Trophoblast cell (in vitro differentiated cells and primary cell): ENCODE measurements around the gene INSYN2B.

Source experiments
- DNase-seq, 2 donors: peaks; one replicate each; pipeline ENCODE4 v3.0.0-alpha.2; 2016
- H2AFZ ChIP-seq: 2 replicates; pipeline ENCODE4 v1.6.1; 2013; ENCODE audit warnings: low read length, moderate library complexity, mild to moderate bottlenecking; ENCODE audit not compliant: insufficient read depth, poor library complexity
- H2AK5ac ChIP-seq: 2 replicates; pipeline ENCODE4 v1.6.1; 2013; ENCODE audit warnings: mild to moderate bottlenecking, low read length
- H2BK120ac ChIP-seq: 2 replicates; pipeline ENCODE4 v1.6.1; 2013; ENCODE audit warnings: low read length, mild to moderate bottlenecking, moderate library complexity; ENCODE audit not compliant: insufficient read depth, poor library complexity
- H2BK12ac ChIP-seq: 2 replicates; pipeline ENCODE4 v1.6.1; 2013; ENCODE audit warnings: mild to moderate bottlenecking, low read length, moderate library complexity
- H2BK5ac ChIP-seq: 2 replicates; pipeline ENCODE4 v1.6.1; 2013; ENCODE audit warnings: low read length, low read depth, moderate library complexity, mild to moderate bottlenecking; ENCODE audit not compliant: poor library complexity
- H3K14ac ChIP-seq: 2 replicates; pipeline ENCODE4 v1.6.1; 2013; ENCODE audit warnings: mild to moderate bottlenecking, low read length
- H3K18ac ChIP-seq: 2 replicates; pipeline ENCODE4 v1.6.1; 2013; ENCODE audit warnings: mild to moderate bottlenecking, low read length
- H3K23ac ChIP-seq: 2 replicates; pipeline ENCODE4 v1.6.1; 2013; ENCODE audit warnings: low read length
- H3K27ac ChIP-seq: 2 replicates; pipeline ENCODE4 v1.5.1; 2013; ENCODE audit warnings: low read depth, mild to moderate bottlenecking, inconsistent platforms, low read length, moderate library complexity
- H3K27me3 ChIP-seq: 2 replicates; pipeline ENCODE4 v1.6.1; 2013; ENCODE audit warnings: inconsistent platforms, mild to moderate bottlenecking, low read length, moderate library complexity; ENCODE audit not compliant: insufficient read depth
- H3K36me3 ChIP-seq, 2 experiments: 1 replicate in 1 of 2; 2 replicates in 1 of 2; pipeline ENCODE4 v1.6.1; 2013; ENCODE audit warnings: low read length in 2 of 2, mild to moderate bottlenecking in 2 of 2, moderate library complexity in 1 of 2; ENCODE audit not compliant: insufficient read depth in 2 of 2, control insufficient read depth in 1 of 2
- H3K4ac ChIP-seq: 2 replicates; pipeline ENCODE4 v1.6.1; 2013; ENCODE audit warnings: low read depth, mild to moderate bottlenecking, low read length, moderate library complexity
- H3K4me1 ChIP-seq, 2 experiments: 1 replicate in 1 of 2; 2 replicates in 1 of 2; pipeline ENCODE4 v1.6.1; 2013; ENCODE audit warnings: low read length in 2 of 2, mild to moderate bottlenecking in 2 of 2, moderate library complexity in 1 of 2; ENCODE audit not compliant: insufficient read depth in 2 of 2, control insufficient read depth in 1 of 2
- H3K4me2 ChIP-seq: 2 replicates; pipeline ENCODE4 v1.6.1; 2013; ENCODE audit warnings: inconsistent platforms, mild to moderate bottlenecking, low read length, moderate library complexity
- H3K4me3 ChIP-seq: 2 replicates; pipeline ENCODE4 v1.5.1; 2013; ENCODE audit warnings: mild to moderate bottlenecking, low read depth, low read length, inconsistent platforms
- H3K79me1 ChIP-seq: one replicate; pipeline ENCODE4 v1.6.1; 2013; ENCODE audit warnings: low read length
- H3K79me2 ChIP-seq: 2 replicates; pipeline ENCODE4 v1.6.1; 2013; ENCODE audit warnings: low read length, mild to moderate bottlenecking; ENCODE audit not compliant: control insufficient read depth, insufficient read depth, poor library complexity
- H3K9ac ChIP-seq: 2 replicates; pipeline ENCODE4 v1.6.1; 2013; ENCODE audit warnings: mild to moderate bottlenecking, low read length
- H3K9me3 ChIP-seq: 2 replicates; pipeline ENCODE4 v1.6.1; 2013; ENCODE audit warnings: low read depth, mild to moderate bottlenecking, control low read depth, inconsistent platforms, low read length; ENCODE audit not compliant: insufficient read depth
- H4K12ac ChIP-seq: 2 replicates; pipeline ENCODE4 v1.6.1; 2013; ENCODE audit warnings: low read depth, mild to moderate bottlenecking, low read length, moderate library complexity
- H4K8ac ChIP-seq: 2 replicates; pipeline ENCODE4 v1.6.1; 2013; ENCODE audit warnings: low read depth, mild to moderate bottlenecking, low read length, moderate library complexity
- H4K91ac ChIP-seq: one replicate; pipeline ENCODE4 v1.6.1; 2013; ENCODE audit warnings: low read depth, mild to moderate bottlenecking, low read length, moderate library complexity
- WGBS: extraction: QIAGEN DNeasy Blood & Tissue Kit; methylation state at CpG from one replicate; pipeline ENCODE4 v1.1.7; 2013; ENCODE audit warnings: missing lambda C conversion rate; ENCODE audit not compliant: insufficient read length, insufficient coverage; ENCODE audit errors: extremely low coverage; 5-methylcytosine and 5-hydroxymethylcytosine counted together

INSYN2B gene

DNA sequence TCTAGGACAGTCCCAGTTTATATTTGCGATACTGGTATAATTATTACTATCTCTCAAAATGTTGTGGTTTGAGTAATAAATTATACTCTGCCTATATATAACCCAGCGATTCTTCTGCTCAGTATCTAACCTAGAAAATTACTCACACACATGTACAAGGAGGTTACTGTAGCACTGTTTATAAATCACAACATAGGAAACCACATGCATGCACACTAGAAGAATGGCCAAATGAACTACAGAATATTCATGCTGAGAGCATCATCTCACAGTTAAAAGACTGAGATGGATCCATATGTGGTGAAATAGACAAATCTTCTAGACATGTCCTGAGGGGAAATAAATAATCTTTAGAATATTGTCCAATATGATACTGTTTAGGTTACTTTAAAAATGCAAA is 62.1 kb downstream of the INSYN2B start:
- H3K9me3 ChIP-seq, result no peaks in the 10 kb centered on the region
- H3K27me3 ChIP-seq, result no peaks in the 10 kb centered on the region
- H2BK120ac ChIP-seq, result no peak overlapping the region
- no peak overlapping the region for H4K8ac ChIP-seq
- no peak overlapping the region for H3K4me2 ChIP-seq
- H3K18ac ChIP-seq, result no peak overlapping the region
- no peak overlapping the region for H3K4me3 ChIP-seq
- no peak overlapping the region for H3K23ac ChIP-seq
- no peaks in the 10 kb centered on the region for H3K4me1 ChIP-seq
- H3K36me3 ChIP-seq, result no peaks in the 10 kb centered on the region
- H3K79me2 ChIP-seq, result no peaks in the 10 kb centered on the region
- WGBS, result no CpG with 5 or more reads among the region's 2 CpGs
- no peak overlapping the region for H2BK12ac ChIP-seq
- no peak for DNase-seq
- no peaks in the 10 kb centered on the region for H3K79me1 ChIP-seq
- H3K27ac ChIP-seq, result no peak overlapping the region
- no peak overlapping the region for H4K91ac ChIP-seq
- H3K14ac ChIP-seq, result no peak overlapping the region
- H2AK5ac ChIP-seq, result no peak overlapping the region
- H2AFZ ChIP-seq, result no peak overlapping the region
- no peak overlapping the region for H4K12ac ChIP-seq
- H3K9ac ChIP-seq, result no peak overlapping the region
- no peak overlapping the region for H2BK5ac ChIP-seq
- H3K4ac ChIP-seq, result no peak overlapping the region

DNA sequence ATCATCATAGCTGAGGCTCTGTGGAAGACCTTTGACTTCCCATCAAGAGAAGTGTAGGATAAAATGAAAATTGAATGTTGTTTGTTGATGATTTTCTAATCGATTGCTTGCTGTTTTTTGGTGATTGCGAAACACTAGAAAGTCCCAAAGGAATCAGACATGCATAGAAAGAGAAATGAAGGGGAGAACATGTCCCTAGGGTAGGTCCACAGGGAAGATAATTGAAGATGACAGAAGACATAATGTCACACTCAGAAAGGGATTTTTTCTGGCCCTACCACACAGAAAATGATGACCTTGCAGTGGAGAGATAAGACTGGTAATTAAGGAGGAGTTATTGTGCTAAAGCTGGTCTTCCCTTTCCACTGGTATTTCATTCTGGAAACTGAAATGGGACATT is 62.8 kb downstream of the INSYN2B start:
- no peak for DNase-seq
- Histone ChIP-seq H3K79me1 (no peaks in the 10 kb centered on the region), H2AFZ (no peak overlapping the region), H4K91ac (no peak overlapping the region), H3K27me3 (no peaks in the 10 kb centered on the region), H3K23ac (no peak overlapping the region), H3K36me3 (no peaks in the 10 kb centered on the region), H3K27ac (no peak overlapping the region), H2BK120ac (no peak overlapping the region), H3K4me1 (no peaks in the 10 kb centered on the region), H2BK12ac (no peak overlapping the region), H3K18ac (no peak overlapping the region), H3K14ac (no peak overlapping the region), H3K4me3 (no peak overlapping the region), H3K9me3 (no peaks in the 10 kb centered on the region), H2AK5ac (no peak overlapping the region), H4K12ac (no peak overlapping the region), H3K4ac (no peak overlapping the region), H3K79me2 (no peaks in the 10 kb centered on the region), H3K9ac (no peak overlapping the region), H3K4me2 (no peak overlapping the region), H2BK5ac (no peak overlapping the region), H4K8ac (no peak overlapping the region)
- WGBS, result 100% methylated on average over 2 of the region's 2 CpGs

DNA sequence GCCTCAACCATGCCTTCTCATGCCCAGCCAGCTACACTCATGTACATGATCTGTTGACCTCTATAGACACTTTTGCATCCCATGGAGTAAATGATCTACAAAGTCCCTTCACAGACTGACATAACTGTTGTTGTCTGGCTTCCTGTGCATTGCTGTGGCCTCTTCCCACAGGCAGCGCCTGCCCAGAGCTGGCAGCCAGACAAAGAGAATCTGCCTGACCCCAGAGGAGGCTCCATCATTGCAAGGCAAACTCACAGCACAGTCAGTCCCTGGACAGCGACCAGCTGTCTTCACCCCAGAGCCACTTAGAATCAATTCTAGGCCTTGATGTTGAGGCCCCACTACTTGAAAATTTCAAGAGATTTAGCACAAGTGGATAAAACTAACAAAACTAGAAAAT is 65.5 kb downstream of the INSYN2B start:
- H3K79me1 ChIP-seq, result no peaks in the 10 kb centered on the region
- no peak overlapping the region for H4K12ac ChIP-seq
- H2AFZ ChIP-seq, result no peak overlapping the region
- no peak overlapping the region for H3K18ac ChIP-seq
- no peaks in the 10 kb centered on the region for H3K36me3 ChIP-seq
- H3K23ac ChIP-seq, result no peak overlapping the region
- H3K9me3 ChIP-seq, result no peaks in the 10 kb centered on the region
- no peaks in the 10 kb centered on the region for H3K27me3 ChIP-seq
- no peaks in the 10 kb centered on the region for H3K79me2 ChIP-seq
- no peak overlapping the region for H2BK5ac ChIP-seq
- no peak overlapping the region for H4K8ac ChIP-seq
- H4K91ac ChIP-seq, result no peak overlapping the region
- no peak overlapping the region for H3K4me2 ChIP-seq
- H3K14ac ChIP-seq, result no peak overlapping the region
- no CpG with 5 or more reads among the region's 2 CpGs for WGBS
- H3K27ac ChIP-seq, result no peak overlapping the region
- H2BK120ac ChIP-seq, result no peak overlapping the region
- no peak overlapping the region for H2AK5ac ChIP-seq
- H3K4me1 ChIP-seq, result no peaks in the 10 kb centered on the region
- no peak for DNase-seq
- no peak overlapping the region for H3K4me3 ChIP-seq
- no peak overlapping the region for H3K4ac ChIP-seq
- H3K9ac ChIP-seq, result no peak overlapping the region
- H2BK12ac ChIP-seq, result no peak overlapping the region

- no CpG with 5 or more reads among the region's 2 CpGs for WGBS
- H2BK5ac ChIP-seq, result no peak overlapping the region
- no peaks in the 10 kb centered on the region for H3K36me3 ChIP-seq
- no peak overlapping the region for H3K27ac ChIP-seq
- no peak overlapping the region for H3K9ac ChIP-seq
- no peak overlapping the region for H3K14ac ChIP-seq
- no peaks in the 10 kb centered on the region for H3K79me2 ChIP-seq
- no peak overlapping the region for H4K8ac ChIP-seq
- H4K12ac ChIP-seq, result no peak overlapping the region
- no peaks in the 10 kb centered on the region for H3K27me3 ChIP-seq
- H2AFZ ChIP-seq, result no peak overlapping the region
- H3K4me1 ChIP-seq, result no peaks in the 10 kb centered on the region
- H2BK12ac ChIP-seq, result no peak overlapping the region
- H4K91ac ChIP-seq, result no peak overlapping the region
- H2BK120ac ChIP-seq, result no peak overlapping the region
- no peak overlapping the region for H3K4me3 ChIP-seq
- H3K4ac ChIP-seq, result no peak overlapping the region
- H3K79me1 ChIP-seq, result no peaks in the 10 kb centered on the region
- H2AK5ac ChIP-seq, result no peak overlapping the region
- H3K9me3 ChIP-seq, result no peaks in the 10 kb centered on the region
- no peak overlapping the region for H3K4me2 ChIP-seq
- no peak overlapping the region for H3K23ac ChIP-seq
- DNase-seq, result no peak
- no peak overlapping the region for H3K18ac ChIP-seq
Observed at GRCh38 chr5:169913479-169913878, 66.8 kb downstream of the INSYN2B start.
